GM18505 (cell line): ENCODE results near the gene IGDCC3.

ENCODE experiments used
- ATAC-seq: cut with Tn5 transposase; IDR thresholded peaks from one replicate; pipeline ENCODE4 v1.9.1; 2021; ENCODE audit not compliant: unreplicated experiment
- POLR2A ChIP-seq: IDR thresholded peaks from 4 replicates; pipeline ENCODE4 v1.6.1; 2011; ENCODE audit warnings: borderline replicate concordance; ENCODE audit not compliant: insufficient read depth, insufficient read length; ENCODE audit errors: extremely low read depth

Gene IGDCC3

DNA sequence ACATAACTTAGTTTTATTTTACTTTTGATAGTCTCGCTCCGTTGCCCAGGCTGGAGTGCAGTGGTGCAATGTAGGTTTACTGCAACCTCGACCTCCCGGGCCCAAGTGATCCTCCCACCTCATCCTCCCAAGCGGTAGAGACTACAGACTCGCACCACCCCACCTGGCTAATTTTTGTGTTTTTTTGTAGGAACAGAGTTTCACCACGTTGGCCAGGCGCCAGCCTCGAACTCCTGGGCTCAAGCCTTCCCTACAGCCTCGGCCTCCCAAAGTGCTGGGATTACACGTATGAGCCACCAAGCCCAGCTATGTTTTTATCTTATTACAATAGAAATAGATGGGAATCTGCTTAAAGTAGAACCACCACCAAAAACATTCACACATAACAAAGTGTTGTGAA is 79.1 kb downstream of the IGDCC3 start:
- TF ChIP-seq POLR2A, result no peak
- ATAC-seq, result no peak

- ATAC-seq, result no peak
- TF ChIP-seq POLR2A, result no peak
Observed at GRCh38 chr15:65292938-65293518, 84.8 kb downstream of the IGDCC3 start.

DNA sequence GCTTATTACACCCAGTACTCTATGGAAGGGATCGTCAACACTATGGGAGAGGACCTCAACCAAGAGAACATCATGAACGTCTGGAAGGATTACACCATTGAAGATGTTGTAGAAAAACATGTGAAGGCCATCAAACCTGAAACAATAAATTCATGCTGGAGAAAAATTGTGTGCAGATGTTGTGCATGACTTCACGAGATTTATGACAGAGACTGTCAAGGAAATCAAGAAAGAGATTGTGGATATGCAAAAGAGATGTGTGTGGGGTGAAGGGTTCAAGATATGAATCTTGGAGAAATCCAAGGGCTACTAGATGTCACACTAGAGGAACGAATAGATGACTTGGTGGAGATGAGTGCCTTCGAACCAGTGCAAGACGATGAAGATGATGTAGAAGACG is 87.6 kb downstream of the IGDCC3 start:
- no peak for ATAC-seq
- TF ChIP-seq POLR2A, result no peak

- TF ChIP-seq POLR2A, result no peak
- ATAC-seq, result no peak
Observed at GRCh38 chr15:65289261-65289854, 88.4 kb downstream of the IGDCC3 start.

- no peak for ATAC-seq
- no peak for TF ChIP-seq POLR2A
Observed at GRCh38 chr15:65287520-65287855, 90.3 kb downstream of the IGDCC3 start.

DNA sequence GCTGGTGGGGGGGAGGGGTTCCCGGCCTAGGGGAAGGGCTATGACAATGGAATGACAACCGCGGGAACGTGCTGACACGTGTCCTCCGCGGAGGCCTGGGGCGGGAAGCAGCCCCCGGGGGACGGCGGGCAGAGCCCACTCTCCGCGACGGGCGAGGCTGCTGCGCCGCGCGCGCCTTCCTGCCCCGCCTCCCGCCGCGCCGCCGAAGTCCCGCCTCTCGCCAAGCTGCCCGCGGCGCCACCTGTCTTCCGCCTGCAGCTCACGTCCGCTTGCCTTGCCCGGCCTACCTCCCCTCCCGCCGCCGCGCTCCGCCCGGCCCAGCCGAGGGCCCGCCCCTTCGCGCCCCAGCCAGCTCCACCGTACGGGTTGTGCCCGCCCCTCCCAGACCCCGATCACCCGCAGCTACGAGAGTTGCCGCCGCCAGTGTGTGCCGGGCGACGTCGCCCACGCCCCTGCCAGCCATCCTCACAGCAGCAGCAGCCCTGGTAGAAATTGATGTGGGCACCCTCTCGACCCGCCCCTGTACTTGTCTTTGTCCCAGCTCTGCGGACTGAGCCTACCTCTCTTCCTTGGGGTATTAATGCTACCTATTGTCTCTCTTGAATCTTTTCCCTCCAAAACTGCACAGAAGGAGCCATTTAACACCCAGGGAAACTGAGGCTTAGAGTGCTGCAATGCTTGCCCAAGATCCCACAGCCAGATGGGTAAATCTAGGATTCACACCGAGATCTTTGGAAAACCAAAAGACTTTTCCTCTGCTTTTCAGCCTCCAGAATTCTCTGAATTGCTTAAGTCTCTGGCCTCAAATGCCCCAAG is 90.9 kb downstream of the IGDCC3 start, which contains the start of gene PARP16:
Gene PARP16, minus strand, starts transcription at position 180 of the 816 bp plus-strand sequence. CDS start 457 bp downstream, outside the sequence.
- ATAC-seq, result peak; percentile 92
- peak; percentile 69 for TF ChIP-seq POLR2A

- TF ChIP-seq POLR2A, result no peak
- peak; percentile 33 for ATAC-seq
Observed at GRCh38 chr15:65286069-65286703, 91.6 kb downstream of the IGDCC3 start.

- ATAC-seq, result no peak
- no peak for TF ChIP-seq POLR2A
Observed at GRCh38 chr15:65285291-65286068, 92.3 kb downstream of the IGDCC3 start.

DNA sequence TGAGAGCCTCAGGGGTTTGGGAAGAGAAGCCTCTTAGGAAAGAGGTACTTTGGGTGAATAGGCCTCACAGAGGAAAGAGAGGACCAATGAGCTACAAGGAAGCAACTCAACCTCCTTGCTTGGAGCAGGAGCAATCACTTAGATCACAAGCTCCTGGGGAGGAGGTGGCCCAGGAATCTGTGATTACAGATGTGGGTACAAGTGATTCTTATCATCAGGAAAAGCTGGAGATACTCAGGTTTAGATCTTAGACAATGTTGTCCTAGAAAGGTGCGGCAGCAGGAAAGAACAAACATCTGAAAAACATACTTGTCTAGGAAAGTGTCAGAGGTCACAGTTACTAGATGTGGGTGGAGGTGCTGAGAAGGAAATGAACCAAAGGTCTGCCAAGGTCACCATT is 99.3 kb downstream of the IGDCC3 start:
- ATAC-seq, result no peak
- no peak for TF ChIP-seq POLR2A
